Measurements from ENCODE around the gene SPACA5.

GRCh38 chrX:47991263-47992094 is 15.3 kb upstream of the SPACA5 start:
- TF ChIP-seq POLR2A (IDR thresholded peaks at IDR 0.05; ENCODE audit: low read length), result no peak
- TF ChIP-seq GATA1 (IDR thresholded peaks at IDR 0.05; ENCODE audit: low read depth, low read length), result no peak
